Measurements from ENCODE around the gene RUNX2.

RUNX2 gene

DNA sequence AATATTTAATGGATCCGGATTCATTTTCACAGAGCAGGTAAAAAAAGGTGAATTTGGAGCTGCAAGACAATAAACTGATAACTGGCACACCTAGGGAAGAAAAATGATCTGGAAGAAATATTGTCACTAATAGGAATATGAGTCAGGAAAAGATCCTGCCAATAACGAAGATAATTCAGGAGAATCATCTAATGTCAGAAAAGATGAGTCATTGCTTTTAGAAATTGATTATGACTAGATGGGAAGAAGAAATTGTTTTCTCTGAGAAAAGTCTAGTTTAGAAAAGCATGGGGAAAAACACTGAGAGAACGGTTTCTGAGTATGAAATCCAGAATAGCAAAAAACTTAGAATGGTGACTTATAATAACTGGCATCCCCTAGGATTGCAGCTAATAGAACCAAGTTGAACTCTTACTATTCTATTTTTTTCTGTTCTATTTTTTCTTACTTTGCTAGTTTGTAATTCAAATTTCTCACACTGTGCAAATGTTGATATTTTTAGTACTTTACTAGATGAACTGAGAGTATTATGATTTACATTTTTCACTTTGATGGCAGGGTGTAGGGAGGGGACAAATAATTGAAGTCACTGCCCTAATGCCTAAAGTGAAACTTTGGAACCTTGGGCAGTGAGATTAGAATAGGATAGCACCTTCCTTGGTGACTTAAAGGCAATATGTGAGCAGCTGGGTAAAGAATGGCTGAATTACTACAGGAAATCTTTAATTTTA is 87.8 kb downstream of the RUNX2 start:
- no peak for DNase-seq (ENCODE audit: low read depth)

DNA sequence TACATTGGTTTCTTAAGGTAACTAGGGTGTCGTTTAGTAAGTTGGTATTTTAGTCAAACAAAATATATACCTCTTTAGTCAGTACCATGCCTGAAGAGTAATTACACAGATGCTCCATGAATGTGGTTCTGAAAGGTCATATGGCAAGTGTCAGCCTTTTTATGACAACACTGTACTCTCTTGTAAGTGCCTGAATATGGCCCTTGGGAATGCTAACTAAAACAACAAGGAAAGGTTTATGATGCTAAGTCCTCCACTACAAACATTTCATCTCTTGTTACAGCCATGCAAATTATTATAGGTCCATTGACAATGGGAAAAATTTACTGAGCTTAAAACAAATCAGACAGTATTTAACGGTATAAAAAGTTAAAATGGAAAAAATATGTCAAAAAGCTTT is 88.6 kb downstream of the RUNX2 start:
- DNase-seq (ENCODE audit: low read depth) = no peak

DNA sequence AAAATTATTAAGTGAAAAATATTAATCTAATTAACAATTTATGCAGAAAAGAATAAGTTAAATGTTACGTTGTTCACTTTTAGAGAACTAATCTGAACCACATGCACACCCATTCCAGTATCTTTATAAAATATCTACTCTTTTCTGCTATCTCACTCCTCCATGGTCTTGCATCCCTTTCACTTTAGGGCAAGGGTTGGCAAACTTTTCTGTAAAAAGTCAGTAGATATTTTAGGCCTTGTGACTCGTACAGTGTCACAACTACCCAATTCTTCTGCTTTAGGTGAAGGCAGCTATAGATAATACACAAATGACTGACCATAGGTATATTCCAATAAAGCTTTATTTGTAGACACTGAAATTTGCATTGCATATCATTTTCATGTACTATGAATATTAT is 89.3 kb downstream of the RUNX2 start:
- DNase-seq (ENCODE audit: low read depth) = no peak

DNA sequence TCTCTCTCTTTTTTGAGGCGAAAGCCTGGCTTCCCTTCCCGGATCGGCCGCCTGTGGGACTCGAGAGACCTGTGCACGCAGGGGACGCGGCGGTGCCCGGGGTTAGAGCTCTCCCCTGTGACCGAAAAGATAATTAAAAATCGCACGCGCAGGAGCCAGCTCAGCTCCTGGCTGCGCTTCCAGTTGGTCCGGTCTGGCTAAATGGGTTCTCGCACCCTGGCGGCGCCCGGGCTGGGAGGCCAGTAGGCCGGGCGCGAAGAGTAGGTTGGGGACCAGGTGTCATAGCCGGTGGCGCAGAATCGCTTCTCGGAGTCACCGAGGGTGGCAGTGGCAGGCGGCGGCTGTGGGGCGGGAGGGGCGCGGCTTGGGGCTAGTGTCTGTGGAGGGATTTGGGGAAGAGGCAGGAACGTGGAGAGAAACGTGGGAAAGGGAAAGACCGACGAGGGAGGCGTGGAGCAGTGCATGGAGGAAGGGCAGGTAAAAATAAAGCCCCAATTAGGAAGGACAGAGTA is 91.5 kb downstream of the RUNX2 start:
- DNase-seq (ENCODE audit: low read depth) = no peak

DNA sequence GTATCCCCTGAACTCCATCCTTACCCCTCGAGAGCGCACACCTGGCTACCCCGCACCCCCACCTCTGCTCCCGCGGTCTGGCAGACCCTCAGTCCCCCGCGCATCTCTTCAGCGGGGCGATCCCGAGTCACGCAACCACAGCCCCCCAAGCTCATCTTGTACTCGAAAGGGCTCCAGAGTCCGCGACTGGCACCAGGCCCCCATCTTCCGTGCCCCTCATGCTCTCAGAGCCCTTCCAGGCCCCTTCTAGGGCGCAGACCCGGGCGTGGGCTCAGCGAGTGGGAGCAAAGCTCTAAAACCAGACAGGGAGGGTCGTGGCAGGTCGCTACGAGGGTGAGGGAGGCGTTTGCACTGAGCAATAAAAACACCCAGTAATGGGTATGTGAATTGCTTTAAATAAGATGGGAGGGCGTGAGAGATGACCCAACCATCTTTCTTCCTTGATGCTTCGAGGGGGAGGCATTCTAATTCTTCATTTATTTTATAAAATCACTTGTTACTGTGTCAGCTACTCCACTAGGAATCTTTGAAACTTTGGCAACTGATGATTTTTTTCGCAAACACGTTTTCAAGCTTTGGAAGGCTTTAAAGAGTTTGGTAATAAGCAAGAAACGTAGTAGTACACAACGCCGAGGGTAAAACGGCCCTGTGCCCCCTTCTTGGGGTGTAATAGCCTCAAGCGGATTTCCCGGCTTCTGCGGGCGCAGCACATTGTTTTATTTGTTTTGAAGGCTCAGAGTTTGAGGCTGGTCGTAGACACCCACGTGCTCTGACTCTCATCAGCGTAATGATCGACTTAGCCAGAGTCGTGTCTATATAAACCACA is 92.2 kb downstream of the RUNX2 start:
- DNase-seq (ENCODE audit: low read depth) = no peak

DNA sequence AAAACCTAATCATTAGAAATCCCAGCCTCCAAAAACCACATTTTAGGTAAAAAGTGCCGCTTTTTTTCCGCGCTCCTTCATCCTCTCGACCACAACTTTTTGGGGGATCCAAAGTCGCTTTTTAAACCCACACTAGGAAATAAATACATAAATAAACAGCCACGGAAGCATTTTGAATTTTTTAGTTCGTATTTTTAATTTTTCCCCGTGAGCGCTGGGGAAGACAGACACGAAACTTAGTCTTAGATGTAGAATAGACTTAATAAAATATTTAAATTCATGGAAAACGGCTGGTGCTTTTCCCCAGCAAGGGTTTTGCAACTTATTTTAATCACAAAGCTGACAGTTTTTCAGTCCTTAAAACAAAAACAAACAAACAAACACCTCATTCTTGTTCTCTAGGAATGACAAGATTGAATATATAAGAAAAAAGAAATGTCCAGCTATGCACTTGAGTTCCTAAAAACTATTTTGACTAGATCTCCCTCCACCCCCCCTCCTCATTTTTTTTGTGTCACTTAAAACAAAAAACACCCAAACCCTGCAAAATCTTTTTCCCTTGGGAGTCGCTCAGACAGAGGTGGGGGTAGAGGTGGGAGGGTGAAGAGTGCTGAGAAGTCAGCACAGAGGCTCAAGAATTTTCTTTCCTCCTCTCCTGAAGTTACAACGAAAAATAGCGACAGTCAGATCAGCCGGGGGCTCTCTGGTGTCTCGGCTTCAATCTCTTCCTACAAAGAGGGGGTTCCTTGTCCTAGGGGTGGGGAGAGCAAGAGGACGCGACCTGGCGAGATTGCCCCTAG is 93.0 kb downstream of the RUNX2 start:
- DNase-seq (ENCODE audit: low read depth) = no peak

DNA sequence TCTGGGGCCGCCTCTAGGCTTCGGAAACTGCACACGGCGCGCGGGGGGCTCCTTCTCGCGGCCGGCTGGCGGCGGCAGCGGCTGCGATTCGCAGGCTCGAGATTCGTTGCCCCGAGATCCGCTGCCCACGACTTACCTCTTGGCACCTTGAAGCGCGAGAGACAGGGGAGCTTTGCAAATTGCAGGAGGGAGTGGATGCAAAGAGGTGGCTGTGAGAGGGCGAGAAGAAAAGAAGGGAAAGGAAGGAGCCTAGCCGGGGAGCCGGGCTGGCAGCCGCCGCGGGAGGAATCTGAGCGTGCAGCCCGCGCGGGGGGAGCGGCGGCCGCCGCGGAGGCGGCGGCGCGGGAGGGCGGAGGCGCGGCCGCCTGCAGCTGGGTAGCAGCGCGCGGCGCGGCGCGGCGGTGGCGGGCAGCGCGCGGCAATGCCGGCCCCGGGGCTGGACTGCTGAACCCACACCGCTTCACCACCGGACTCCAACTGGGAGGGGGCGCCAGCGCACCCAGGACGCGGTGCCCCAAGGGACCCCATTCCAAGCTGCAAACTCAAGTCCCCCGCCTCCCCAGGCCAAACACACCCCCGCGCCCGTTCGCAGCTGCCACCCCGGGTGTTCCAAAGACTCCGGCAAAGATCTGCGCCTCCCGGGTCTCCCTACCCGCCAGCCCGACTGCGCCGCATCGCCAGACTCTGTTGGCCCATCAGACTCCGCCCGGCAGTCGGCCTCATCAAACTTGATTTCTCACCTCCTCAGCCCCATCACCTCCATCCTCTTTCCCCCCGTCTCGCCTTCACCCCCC is 93.8 kb downstream of the RUNX2 start:
- no peak for DNase-seq (ENCODE audit: low read depth)

DNA sequence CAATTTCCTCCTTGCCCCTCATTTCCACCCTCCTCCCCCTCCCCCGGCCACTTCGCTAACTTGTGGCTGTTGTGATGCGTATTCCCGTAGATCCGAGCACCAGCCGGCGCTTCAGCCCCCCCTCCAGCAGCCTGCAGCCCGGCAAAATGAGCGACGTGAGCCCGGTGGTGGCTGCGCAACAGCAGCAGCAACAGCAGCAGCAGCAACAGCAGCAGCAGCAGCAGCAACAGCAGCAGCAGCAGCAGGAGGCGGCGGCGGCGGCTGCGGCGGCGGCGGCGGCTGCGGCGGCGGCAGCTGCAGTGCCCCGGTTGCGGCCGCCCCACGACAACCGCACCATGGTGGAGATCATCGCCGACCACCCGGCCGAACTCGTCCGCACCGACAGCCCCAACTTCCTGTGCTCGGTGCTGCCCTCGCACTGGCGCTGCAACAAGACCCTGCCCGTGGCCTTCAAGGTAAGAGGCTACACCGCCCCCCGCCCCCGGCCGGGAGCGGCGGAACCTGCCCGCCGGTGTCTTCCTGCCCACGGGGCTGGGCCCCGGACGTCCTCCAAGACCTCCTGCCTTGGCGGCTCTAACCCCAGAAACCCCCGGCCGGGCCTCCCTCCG is 94.5 kb downstream of the RUNX2 start:
- DNase-seq (ENCODE audit: low read depth) = no peak

DNA sequence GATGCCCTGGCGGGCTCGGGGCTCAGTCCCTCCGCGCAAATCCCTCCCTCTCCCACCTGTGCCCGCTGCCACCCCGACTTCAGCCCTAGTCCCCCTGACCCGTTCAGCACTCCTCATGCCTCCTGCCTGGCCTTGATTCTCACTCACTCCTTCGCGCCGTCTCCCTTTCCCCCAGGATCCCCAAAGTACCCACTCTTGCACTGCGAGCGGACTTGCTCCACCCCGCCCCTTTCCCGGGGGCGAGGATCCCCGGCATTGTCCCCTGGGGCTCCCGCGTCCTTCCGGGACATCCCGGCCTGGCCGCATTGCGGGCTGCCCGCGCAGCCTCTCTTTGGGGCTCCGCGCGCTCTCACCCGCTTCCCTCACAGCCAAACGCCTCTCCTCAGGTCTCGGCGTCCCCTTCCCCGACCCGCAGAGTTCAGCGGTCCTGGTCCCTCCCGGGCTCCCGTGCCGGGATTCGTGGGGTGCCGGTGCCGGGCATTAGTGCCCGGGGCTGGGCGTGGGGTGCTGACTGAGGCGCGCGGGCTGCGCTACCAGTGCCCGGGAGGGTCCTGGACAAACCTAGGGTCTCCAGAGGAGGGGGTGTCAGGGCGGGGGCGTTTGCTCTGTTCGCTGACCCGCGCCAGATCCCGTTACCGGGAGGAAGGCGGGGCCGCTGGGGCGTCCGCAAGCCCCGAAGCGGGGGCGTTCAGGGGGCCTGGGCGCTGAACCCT is 95.1 kb downstream of the RUNX2 start:
- DNase-seq (ENCODE audit: low read depth) = no peak

DNA sequence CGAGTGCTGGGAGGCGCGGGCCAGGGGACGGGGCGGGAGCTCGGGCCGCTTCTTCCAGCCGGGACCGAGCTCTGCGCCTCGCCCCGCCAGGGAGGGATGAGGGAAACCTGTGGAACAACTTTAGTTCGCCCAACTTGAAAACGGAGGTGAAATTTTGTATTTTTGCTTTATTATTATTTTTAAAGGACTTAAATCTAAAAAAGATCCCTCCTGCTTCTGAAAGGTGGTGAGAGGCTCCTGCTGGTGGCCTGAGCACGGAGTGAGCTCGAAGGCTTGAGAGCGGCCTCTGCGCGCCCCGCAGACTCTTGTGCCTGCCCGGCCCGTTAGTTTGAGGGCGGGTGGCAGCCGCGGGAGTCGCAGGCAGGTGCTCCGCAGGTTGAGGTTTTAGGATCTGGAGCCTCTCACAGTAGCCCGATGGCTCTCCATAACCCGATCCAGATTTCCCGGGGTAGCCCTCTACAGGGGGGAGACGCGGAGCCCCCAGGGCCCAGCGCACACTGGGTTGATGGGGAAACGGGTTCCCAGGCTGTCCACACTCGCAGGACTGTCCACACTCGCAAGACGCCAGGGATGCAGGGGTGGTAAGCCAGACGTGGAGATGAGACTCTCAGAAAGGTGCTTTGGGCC is 95.8 kb downstream of the RUNX2 start:
- DNase-seq (ENCODE audit: low read depth) = no peak

DNA sequence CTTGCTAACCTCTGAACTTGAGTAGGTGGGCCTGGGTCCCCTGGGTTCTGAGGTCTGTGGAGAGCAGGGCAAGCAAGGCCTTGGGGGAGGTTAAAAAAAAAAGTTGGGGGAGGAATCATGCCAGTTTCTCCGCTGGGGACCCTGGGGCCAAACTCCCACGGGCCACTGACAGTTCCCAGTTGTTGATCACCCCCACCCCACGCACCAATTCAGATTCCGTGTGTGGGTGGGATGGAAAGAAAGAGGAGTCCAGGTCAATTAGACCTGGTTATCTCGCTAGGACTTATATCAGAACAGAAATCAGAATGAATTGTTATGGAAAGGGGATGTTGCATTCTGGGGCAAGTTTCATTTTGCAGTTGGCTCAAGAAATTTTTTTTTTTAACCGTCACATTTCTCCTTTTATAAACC is 96.3 kb downstream of the RUNX2 start:
- DNase-seq (ENCODE audit: low read depth) = no peak

DNA sequence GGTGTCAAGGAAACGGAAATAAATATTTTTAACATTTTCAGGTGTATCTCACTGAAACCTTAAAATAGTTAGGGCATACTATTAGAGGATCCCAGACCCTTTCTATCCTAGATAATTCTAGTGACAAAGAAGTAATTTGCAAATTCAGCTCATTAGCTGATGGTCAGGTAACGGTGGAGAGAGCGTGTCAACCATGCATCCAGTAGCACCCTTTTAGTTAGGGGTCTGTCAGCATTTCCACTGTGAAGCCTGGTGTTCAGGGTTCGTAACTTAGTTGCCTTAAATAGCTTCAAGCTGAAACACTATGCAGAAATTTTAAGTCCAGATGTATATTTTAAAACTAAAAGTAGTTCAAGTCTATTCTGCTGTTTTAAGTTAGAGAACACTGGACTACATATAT is 98.1 kb downstream of the RUNX2 start:
- no peak for DNase-seq (ENCODE audit: low read depth)

DNA sequence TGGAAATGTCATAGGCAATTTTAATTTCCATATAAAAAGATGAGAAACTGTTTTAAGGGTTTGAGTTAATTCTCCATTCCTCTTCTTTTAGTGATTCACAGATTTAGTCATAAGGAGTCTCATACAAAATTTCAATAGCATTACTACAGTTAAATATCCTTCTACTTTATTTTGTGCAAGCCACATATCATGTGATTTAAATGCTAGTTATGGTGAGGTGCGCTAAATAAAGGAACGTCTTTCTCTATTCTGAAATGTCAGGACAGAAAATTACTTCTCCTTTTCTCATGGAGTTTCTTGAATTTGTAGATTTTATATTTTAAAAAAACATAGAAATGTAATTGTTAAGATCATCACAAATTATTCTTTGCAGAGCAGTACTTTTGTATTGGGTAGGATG is 99.6 kb downstream of the RUNX2 start:
- DNase-seq (ENCODE audit: low read depth) = no peak

DNA sequence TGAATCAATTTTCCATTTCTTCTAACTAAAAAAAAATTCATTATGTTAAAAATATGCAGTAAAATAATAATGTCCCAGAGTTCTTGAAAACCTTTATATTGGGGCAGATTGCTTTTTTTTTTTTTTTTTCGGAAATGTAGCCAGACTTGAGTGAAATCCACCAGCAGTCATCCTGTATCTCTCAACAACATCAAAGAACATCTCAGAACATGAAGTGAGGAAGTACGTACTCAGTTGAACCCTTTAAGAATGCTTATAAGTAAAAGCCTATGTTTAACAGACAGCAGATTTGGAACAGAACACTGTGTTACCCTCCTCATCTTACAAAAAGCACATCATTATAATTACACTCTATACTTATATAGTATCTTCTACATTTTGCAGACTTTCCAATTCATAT is 100.6 kb downstream of the RUNX2 start:
- no peak for DNase-seq (ENCODE audit: low read depth)

DNA sequence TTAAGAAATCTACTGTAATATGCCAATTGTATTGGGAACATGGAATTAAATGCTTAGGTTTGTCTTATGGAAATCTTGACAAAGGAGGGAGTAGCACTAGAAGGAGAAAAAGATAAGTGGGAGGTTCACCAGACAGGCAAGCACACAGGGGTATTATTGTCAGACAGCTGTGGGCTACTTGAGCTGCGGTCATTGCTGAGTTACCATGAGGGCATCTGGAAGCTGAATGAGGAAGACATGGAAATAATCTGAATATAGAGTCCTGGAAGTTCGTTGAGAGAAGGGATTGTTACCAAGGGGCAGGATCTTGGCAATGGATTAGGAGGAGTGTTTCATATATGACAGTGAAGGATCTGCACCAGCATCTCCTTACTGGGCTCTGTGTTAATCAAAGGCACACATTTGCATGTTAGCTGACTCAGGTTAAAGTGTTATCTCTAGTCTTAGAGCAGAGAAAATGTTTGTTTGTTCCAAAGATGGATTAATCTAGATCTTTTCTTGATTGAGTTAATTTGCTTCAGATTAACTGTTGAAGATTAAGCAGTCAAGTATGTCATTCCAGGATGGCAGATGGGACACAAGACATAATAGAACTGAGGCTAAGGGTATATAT is 102.6 kb downstream of the RUNX2 start:
- no peak for DNase-seq (ENCODE audit: low read depth)

DNA sequence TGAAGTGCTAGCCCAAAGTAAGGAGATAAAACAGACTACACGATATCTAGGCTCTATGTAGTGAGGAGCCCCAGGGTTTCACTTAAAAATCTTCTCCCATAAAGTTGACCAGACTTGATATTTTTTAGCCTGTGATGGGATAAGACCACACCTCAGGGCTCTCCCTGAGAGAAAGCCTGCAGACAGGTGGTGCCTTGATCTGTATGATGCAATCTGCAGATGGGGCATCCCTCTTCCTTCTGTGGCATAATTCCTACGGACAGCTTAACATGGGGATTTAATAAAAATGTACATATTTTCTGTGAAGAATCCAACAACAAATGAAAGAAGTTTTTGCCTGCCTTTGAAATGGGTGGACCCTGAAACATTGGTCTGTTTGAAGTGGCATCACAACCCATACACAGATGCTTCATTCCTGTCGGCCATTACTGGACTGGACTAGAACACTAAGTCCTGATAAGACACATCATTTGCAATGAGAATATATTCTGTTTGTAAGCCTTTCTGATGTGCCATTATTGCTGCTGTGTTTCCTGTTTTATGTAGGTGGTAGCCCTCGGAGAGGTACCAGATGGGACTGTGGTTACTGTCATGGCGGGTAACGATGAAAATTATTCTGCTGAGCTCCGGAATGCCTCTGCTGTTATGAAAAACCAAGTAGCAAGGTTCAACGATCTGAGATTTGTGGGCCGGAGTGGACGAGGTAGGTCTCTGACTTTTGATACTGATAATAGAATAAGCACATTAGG is 103.4 kb downstream of the RUNX2 start:
- no peak for DNase-seq (ENCODE audit: low read depth)

DNA sequence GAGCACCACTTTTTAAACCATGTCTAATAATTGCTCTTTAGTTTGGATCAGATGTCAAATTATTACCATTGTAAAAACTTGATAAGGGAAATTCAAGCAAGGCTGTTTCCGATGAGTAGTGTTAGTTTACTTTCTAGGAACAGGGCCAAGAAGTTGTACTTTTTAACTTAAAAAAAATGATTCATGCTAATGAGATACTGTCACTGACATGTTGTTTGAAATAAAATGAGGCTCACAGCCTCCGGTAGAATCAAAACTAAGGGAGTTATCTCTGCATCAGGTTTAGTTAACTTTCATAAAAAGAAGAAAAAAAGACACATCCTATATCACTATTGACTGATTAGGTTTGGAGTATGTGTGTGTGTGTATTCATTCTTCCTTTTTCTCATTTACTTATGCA is 104.8 kb downstream of the RUNX2 start:
- no peak for DNase-seq (ENCODE audit: low read depth)

DNA sequence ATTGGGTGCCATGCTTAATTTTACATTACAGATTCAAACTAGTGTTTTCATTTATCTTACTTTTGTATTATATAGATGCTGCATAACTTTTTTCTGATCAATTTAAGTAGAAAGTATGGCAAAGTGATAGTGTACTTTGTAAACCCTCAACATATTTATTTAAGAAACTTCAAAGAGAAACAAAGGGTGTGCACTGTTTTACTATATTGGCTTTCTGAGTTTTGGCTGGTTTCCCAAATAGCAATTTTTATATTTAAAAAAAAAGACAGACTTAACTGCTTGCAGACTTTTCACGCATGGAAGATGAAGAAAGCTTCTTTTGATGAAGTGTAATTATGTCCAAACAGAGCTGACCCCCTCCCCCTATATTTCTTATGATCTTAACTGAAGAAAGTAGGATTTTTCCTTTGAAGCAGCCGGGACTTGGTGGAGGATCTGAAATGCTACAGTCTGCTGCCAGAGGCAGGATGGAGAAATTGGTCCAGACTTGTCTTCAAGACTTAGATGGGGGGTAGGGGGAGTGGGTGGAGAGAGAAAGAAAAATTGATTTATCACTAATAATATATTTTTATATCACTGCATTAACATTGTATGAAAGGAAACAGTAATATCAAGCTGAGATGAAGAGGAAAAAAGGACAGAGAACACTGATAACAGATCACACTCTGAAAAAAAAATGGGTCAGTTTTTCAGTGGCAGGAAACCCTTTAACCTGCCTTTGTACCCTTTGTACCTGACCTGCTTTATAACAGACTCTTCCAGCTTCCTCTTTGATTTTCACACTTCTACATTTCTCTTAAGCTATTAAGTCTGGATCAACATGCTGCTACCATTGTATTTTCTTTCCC is 105.6 kb downstream of the RUNX2 start:
- DNase-seq (ENCODE audit: low read depth) = no peak

Data from non-pigmented ciliary epithelial cell (primary cell).